Stimulated activated CD4-positive, alpha-beta T cell treated with anti-CD3 and anti-CD28 coated beads, TNF-alpha, amount 100 ng/mL, for 1 hour (primary cell): Measurements from ENCODE around the gene TRUB1.

Source experiments
- DNase-seq, 3 donors: peaks; one replicate each; pipeline ENCODE4 v3.0.0-alpha.2; 2020; ENCODE audit warnings: low read depth in 3 of 3, low spot score in 1 of 3

The TRUB1 gene

DNA sequence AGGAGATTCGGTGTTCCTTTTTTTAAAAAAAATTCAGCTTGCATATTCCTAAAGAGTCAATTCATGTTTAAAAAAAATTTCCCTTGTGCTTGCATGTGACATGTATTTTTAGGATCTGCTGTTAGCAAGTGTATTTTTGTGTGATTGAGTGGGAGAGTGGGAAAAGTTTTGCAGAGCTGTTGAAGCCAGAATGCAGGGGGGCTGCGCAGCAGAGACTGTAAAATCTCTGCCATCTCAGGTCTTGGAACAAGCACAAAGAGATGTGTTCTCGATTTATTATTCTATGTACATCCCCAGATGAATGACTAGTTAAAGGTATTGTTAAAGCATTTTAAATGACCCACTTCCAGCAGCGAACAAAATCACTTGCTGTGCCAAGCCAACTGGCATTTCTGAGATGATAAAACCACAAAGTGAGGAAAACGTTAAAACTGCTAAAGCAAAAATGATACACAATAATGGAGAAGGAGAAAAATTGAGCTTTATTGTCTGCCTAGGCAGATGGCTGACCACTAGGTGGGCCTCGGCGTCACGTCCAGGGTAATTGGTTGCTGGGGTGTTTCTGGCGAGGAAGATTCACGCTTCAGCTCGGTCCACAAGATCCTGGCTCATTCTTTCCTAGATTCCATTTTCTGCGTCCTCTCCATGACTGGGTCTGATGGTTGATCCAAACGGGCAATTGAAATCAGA, 88.2 kb downstream of the TRUB1 start:
- no peak for DNase-seq

- no peak for DNase-seq
Measured at GRCh38 chr10:115026746-115027140, 88.7 kb downstream of the TRUB1 start.
